LNCAP (cell line): Measurements from ENCODE around the gene KLRD1.

Experiments
- CTCF ChIP-seq: fragments of 450-650 bp; IDR thresholded peaks from 2 replicates; pipeline ENCODE4 v1.5.1; 2017; ENCODE audit warnings: mild to moderate bottlenecking

The KLRD1 gene, protein sequence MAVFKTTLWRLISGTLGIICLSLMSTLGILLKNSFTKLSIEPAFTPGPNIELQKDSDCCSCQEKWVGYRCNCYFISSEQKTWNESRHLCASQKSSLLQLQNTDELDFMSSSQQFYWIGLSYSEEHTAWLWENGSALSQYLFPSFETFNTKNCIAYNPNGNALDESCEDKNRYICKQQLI

DNA sequence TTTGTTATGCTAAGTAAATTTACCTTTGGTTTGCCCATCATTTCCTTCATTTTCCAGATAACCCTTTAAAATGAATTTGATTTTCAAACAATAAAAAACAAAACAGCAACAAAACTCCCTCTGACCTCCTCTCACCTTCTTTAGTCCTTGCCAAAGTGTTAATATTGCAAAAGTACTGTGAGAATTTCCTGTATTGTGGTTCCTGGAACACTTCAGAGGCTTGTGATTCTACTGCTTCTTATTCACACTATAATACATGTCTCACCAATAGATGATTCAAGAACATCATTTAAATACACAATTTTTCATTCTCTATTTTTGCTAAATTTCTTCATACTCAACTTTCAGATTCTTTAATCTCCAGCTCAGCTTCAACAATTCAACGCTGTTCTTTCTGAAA, at the start of gene KLRD1:
KLRD1 (plus strand) TSS at position 241 of the 400 bp plus-strand sequence. CDS start 208 bp downstream, outside the sequence.
- no peak for TF ChIP-seq CTCF

GRCh38 chr12:10260927-10261326, 46.7 kb upstream of the KLRD1 start:
- no peak for TF ChIP-seq CTCF

GRCh38 chr12:10268037-10268436, 39.6 kb upstream of the KLRD1 start:
- TF ChIP-seq CTCF = no peak

DNA sequence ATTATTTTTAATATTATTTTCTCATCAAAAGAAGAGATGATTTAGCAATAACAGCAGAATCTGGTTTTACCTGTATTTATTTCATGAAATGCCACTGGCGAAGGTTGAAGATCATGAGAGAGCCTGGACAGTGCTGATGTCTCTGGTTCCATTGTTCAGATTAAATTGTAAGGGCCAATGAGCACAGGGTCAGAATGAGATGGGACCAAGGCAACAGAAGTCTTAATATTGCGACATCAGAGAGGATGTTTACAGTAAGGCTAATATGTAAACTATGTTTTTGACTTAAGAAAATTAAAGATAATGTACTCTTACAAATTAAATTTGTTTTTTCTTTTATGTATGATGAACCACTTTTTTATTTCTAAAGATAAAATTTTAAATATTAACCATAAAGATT, 35.2 kb upstream of the KLRD1 start:
- no peak for TF ChIP-seq CTCF

GRCh38 chr12:10276774-10277173, 30.9 kb upstream of the KLRD1 start:
- TF ChIP-seq CTCF = no peak

GRCh38 chr12:10278104-10278503, 29.6 kb upstream of the KLRD1 start:
- no peak for TF ChIP-seq CTCF

DNA sequence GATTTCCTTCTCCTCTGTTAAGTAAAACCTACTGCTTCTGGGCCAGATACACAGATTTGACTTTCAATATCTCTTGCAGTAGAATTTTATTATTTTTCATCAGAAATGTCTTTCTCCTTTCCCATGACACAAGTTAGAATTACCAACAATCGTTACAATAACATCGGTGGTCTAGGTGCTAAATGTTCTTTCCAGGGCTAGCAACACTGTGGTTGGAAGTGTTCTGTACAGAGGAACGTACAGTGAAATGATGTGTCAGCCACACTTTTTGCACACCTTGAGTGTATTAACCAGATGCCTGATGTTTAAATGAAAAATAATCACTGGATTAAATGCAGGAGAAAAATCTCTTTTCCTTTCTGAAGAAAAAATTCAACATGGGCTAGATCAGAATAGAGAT, 27.7 kb upstream of the KLRD1 start:
- TF ChIP-seq CTCF = no peak

GRCh38 chr12:10283027-10283426, 24.6 kb upstream of the KLRD1 start:
- TF ChIP-seq CTCF = no peak
